IPS-20b (cell line): ENCODE results near the gene MERTK.

Source experiments
- H3K27ac ChIP-seq: one replicate; pipeline ENCODE4 v1.5.1; 2013; ENCODE audit warnings: low read length
- H3K27me3 ChIP-seq: 2 replicates; pipeline ENCODE4 v1.6.1; 2013; ENCODE audit warnings: mild to moderate bottlenecking, low read length, inconsistent platforms; ENCODE audit not compliant: insufficient read depth
- H3K36me3 ChIP-seq: 2 replicates; pipeline ENCODE4 v1.6.1; 2013; ENCODE audit warnings: low read depth, mild to moderate bottlenecking, inconsistent platforms, low read length, moderate library complexity; ENCODE audit not compliant: insufficient read depth
- H3K4me1 ChIP-seq: 2 replicates; pipeline ENCODE4 v1.6.1; 2013; ENCODE audit warnings: mild to moderate bottlenecking, control low read depth, inconsistent platforms, low read length, moderate library complexity; ENCODE audit not compliant: insufficient read depth
- H3K4me3 ChIP-seq: 2 replicates; pipeline ENCODE4 v1.5.1; 2013; ENCODE audit warnings: mild to moderate bottlenecking, low read length, inconsistent platforms
- H3K9ac ChIP-seq: 2 replicates; pipeline ENCODE4 v1.6.1; 2013; ENCODE audit warnings: low read depth, mild to moderate bottlenecking, inconsistent platforms, low read length, moderate library complexity
- H3K9me3 ChIP-seq: 2 replicates; pipeline ENCODE4 v1.6.1; 2013; ENCODE audit warnings: mild to moderate bottlenecking, low read depth, low read length, inconsistent platforms; ENCODE audit not compliant: insufficient read depth

The MERTK gene

DNA sequence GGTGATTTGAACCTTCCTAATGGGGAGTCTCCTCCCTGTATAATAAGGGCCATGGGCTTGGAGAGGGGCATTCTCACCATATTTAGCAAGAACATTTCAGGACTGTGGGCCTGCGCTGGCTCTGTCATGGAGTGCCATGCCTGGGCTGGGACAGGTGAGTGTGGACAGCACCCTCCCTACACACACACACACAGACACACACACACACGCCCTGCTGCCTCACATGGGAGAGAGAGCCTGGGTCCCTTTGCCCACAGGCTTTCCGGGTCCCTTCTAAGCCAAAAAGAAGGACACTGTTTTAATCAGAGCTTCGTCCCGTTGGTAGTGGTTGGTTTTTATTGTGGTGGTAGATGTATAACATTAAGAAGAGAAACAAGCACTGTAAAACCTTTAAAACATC is 125.3 kb downstream of the MERTK start:
- no peaks in the 10 kb centered on the region for H3K4me1 ChIP-seq
- H3K27me3 ChIP-seq = no peaks in the 10 kb centered on the region
- no peak overlapping the region for H3K27ac ChIP-seq
- H3K4me3 ChIP-seq = no peak overlapping the region
- H3K9ac ChIP-seq = no peak overlapping the region
- no peaks in the 10 kb centered on the region for H3K9me3 ChIP-seq
- H3K36me3 ChIP-seq = no peaks in the 10 kb centered on the region; the same call in 1 of the 2 replicates

GRCh38 chr2:112024231-112024630 is 125.8 kb downstream of the MERTK start:
- Histone ChIP-seq H3K9me3 (no peaks in the 10 kb centered on the region), H3K27ac (no peak overlapping the region), H3K4me1 (no peaks in the 10 kb centered on the region), H3K27me3 (no peaks in the 10 kb centered on the region), H3K4me3 (no peak overlapping the region), H3K36me3 (no peaks in the 10 kb centered on the region; the same call in 1 of the 2 replicates), H3K9ac (no peak overlapping the region)

GRCh38 chr2:112024896-112025491 is 126.6 kb downstream of the MERTK start:
- H3K4me3 ChIP-seq = no peak overlapping the region
- no peaks in the 10 kb centered on the region for H3K4me1 ChIP-seq
- no peak overlapping the region for H3K27ac ChIP-seq
- H3K9ac ChIP-seq = no peak overlapping the region
- no peaks in the 10 kb centered on the region for H3K9me3 ChIP-seq
- H3K27me3 ChIP-seq = no peaks in the 10 kb centered on the region
- no peaks in the 10 kb centered on the region; the same call in 1 of the 2 replicates for H3K36me3 ChIP-seq

DNA sequence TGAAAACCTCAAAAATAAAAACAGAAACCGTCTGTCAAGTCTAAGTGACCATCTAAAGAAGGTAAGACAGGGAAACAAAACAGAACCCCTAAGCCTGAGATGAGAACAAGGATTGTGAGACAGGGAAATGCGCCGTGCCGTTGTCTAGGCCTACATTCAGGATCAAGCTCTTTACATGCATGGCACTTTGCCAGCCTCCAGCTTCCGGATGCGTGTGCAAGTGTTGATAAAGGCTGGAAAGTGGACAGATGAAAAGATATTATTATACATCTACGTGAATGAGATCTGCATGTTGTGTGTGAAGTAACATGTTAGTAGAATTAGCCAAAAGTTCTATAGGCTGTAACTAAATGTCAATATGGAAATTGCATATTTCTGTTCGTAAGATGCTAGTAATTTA is 128.1 kb downstream of the MERTK start:
- Histone ChIP-seq H3K36me3 (no peaks in the 10 kb centered on the region; the same call in 1 of the 2 replicates), H3K9me3 (no peaks in the 10 kb centered on the region), H3K9ac (no peak overlapping the region), H3K27ac (no peak overlapping the region), H3K4me3 (no peak overlapping the region), H3K4me1 (peaks cover under 1% of the 10 kb centered on the region; the same call in 1 of the 2 replicates), H3K27me3 (no peaks in the 10 kb centered on the region)

GRCh38 chr2:112027767-112028166 is 129.4 kb downstream of the MERTK start:
- Histone ChIP-seq H3K27me3 (no peaks in the 10 kb centered on the region), H3K27ac (no peak overlapping the region), H3K4me3 (no peak overlapping the region), H3K9ac (no peak overlapping the region), H3K9me3 (no peaks in the 10 kb centered on the region), H3K36me3 (no peaks in the 10 kb centered on the region), H3K4me1 (peaks cover 9% of the 10 kb centered on the region; the same call in 1 of the 2 replicates)

- no peaks in the 10 kb centered on the region for H3K36me3 ChIP-seq
- no peaks in the 10 kb centered on the region for H3K27me3 ChIP-seq
- H3K27ac ChIP-seq = no peak overlapping the region
- H3K9ac ChIP-seq = no peak overlapping the region
- no peak overlapping the region for H3K4me3 ChIP-seq
- H3K4me1 ChIP-seq = peaks cover 9% of the 10 kb centered on the region; the same call in 1 of the 2 replicates
- H3K9me3 ChIP-seq = no peaks in the 10 kb centered on the region
These were observed 130.8 kb downstream of the MERTK start for GRCh38 chr2:112029164-112029563.

GRCh38 chr2:112031473-112032223 is 133.2 kb downstream of the MERTK start:
- no peak overlapping the region for H3K27ac ChIP-seq
- peak overlapping the region; percentile 44; the same call in 1 of the 2 replicates for H3K4me3 ChIP-seq
- no peaks in the 10 kb centered on the region for H3K36me3 ChIP-seq
- H3K9me3 ChIP-seq = no peaks in the 10 kb centered on the region
- H3K4me1 ChIP-seq = peaks cover 9% of the 10 kb centered on the region; the same call in 1 of the 2 replicates
- H3K9ac ChIP-seq = peak overlapping the region; percentile 38; the same call in 1 of the 2 replicates
- no peaks in the 10 kb centered on the region for H3K27me3 ChIP-seq

DNA sequence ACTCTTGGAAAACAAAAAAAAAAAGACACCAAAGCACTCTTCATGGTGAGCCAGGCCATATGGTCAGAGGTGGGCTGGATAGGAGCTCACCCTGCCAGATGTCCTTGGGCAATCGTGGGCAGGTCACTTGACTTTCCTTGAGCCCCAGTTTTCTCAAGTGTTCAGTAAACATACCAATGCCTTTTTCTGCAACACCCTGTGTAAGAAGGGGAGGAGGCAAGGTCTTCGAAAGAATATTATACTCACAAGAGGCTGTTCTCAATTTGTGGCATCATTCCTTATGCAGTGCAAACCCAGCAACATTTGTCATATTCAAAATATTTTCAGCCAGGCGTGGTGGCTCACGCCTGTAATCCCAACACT is 133.8 kb downstream of the MERTK start:
- no peak overlapping the region for H3K4me3 ChIP-seq
- no peaks in the 10 kb centered on the region for H3K27me3 ChIP-seq
- peaks cover 9% of the 10 kb centered on the region; the same call in 1 of the 2 replicates for H3K4me1 ChIP-seq
- no peaks in the 10 kb centered on the region for H3K36me3 ChIP-seq
- no peak overlapping the region for H3K27ac ChIP-seq
- peak overlapping the region; percentile 38; the same call in 1 of the 2 replicates for H3K9ac ChIP-seq
- H3K9me3 ChIP-seq = no peaks in the 10 kb centered on the region

DNA sequence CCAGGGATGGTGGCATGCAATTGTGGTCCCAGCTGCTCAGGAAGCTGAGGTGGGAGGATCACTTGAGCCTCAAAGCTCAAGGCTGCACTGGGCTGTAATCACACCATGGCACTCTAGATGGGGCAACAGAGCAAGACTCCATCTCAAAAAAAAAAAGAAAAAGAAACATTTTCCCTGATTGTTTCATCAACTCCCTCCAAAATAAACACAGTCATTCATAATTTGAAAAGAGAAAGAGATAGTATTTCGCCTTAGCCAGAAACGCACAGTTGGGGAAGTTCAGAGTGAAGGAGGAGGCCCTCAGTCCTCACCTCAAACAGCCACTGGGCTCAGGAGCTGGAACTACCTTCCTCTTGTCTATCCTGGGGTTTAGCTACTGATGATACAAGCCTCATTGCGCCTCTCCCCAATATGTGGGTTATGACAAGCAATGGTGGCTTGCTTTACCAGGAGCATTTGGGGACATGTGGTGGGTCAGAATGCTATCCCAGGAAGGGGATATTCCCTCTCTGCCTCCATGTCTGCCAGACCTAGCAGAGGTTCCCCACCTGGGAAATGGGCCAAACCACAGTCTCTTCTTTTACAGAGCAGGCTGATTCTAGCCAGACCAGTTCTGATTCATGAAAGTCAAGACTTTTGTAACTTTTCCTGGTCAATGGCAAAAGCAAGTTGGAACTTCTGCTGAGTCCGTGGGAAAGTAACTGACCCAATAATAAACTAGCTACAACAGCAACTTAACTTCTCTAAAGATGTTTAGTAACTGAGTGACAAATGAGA is 134.5 kb downstream of the MERTK start:
- Histone ChIP-seq H3K27ac (no peak overlapping the region), H3K4me1 (peaks cover 9% of the 10 kb centered on the region; the same call in 1 of the 2 replicates), H3K9me3 (no peaks in the 10 kb centered on the region), H3K4me3 (no peak overlapping the region), H3K9ac (no peak overlapping the region), H3K27me3 (no peaks in the 10 kb centered on the region), H3K36me3 (no peaks in the 10 kb centered on the region)

GRCh38 chr2:112033600-112033999 is 135.2 kb downstream of the MERTK start:
- H3K27ac ChIP-seq = no peak overlapping the region
- no peak overlapping the region for H3K4me3 ChIP-seq

DNA sequence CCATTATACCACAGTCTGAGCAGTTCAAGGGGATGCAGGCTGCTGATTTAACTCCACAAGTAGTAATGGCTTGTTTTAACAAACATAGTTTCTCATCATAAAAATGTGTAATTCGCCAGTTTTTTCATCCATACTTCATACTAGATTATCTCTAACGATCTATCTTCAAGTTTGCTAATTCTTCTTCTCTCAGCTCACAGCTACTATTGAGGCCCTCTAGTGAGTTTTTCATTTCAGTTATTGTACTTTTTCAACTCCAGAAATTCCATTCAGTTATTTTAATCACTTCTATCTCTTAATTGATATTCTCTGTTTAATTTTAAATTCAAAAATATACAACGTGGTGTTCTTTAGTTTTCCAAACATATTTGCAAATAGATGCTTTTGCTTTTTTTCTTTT is 136.5 kb downstream of the MERTK start:
- peaks cover 9% of the 10 kb centered on the region; the same call in 1 of the 2 replicates for H3K4me1 ChIP-seq
- no peaks in the 10 kb centered on the region for H3K36me3 ChIP-seq
- no peak overlapping the region for H3K9ac ChIP-seq
- H3K9me3 ChIP-seq = 0 out of 2 replicates have a peak, but pooled peaks cover 2% of the 10 kb centered on the region
- no peaks in the 10 kb centered on the region for H3K27me3 ChIP-seq
- H3K27ac ChIP-seq = no peak overlapping the region
- no peak overlapping the region for H3K4me3 ChIP-seq

More at GRCh38 chr2:112033600-112033999, 135.2 kb downstream of the MERTK start:
- Histone ChIP-seq H3K9me3 (0 out of 2 replicates have a peak, but pooled peaks cover 2% of the 10 kb centered on the region), H3K27me3 (no peaks in the 10 kb centered on the region), H3K36me3 (no peaks in the 10 kb centered on the region), H3K9ac (no peak overlapping the region), H3K4me1 (peaks cover 9% of the 10 kb centered on the region; the same call in 1 of the 2 replicates)
